Measurements from ENCODE around the gene AK1.
"Not testable (repeated sequence)": the region's sequence is repeated elsewhere in the genome, so short reads cannot be mapped to it uniquely, and the experiment has no call there.

The AK1 gene

DNA sequence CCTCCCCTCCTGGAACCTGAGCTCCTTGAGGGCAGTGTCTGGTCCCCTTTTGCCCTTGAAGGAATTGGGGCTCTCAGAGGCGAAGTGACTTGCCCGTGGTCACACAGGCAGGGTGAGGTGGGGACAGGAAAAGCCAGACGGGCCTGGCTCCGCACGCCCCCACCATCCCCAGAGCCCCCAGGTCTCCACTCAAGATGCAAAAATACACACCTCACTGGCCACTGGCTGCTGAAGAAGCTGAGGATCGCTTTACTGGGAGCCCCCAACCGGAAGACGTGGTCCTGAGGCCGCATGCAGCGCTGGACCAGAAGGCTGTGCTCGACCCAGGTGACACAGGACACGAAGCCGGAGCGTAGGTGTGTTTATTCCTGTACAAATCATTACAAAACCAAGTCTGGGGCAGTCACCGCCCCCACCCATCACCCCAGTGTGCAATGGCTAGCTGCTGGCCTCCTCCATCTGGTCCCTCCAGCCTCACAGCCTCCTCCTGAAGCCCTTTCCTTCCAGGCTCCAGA is 7.6 kb upstream of the AK1 start:
- no peak for DNase-seq (ENCODE audit: low read depth, low spot score)

- DNase-seq (ENCODE audit: low read depth, low spot score): peak; percentile 67
Measured at GRCh38 chr9:127884427-127884911, 7.0 kb upstream of the AK1 start.

DNA sequence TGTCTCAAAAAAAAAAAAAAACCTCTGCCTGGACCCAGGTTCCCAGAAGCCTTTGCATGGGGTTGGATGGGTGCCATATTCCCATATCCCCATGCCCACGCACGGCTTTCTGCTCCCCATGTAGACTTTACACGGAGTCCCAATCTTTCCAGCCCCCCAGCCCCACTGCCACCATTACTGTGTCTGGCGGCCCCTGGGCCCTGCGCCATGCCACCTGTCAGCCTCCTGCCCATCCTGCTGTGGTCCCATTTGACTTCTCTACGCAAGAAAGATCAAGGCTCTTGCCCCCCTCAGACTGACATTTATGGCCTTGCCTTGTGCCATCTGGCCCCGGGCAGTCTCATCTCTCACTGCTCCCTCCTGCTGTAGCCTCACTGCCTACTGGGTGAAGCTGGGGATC is 6.5 kb upstream of the AK1 start:
- no peak for DNase-seq (ENCODE audit: low read depth, low spot score)

DNA sequence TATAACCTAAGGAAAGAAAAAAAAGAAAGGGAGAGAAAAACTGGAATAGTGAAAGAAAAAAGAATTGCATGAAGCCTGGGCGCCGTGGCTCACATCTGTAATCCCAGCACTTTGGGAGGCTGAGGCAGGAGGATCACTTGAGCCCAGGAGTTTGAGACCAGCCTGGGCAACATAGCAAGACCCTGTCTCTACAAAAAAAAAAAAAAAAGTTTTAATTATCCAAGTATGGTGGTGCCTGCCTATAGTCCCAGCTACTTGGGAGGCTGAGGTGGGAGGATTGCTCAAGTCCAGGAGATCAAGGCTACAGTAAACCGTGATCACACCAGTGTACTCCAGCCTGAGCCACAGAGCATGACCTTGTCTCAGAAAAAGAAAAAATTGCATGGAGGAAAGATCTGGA is 4.2 kb upstream of the AK1 start:
- DNase-seq (ENCODE audit: low read depth, low spot score): not testable (repeated sequence)

GRCh38 chr9:127880143-127880542 is 2.7 kb upstream of the AK1 start:
- DNase-seq (ENCODE audit: low read depth, low spot score): no peak

DNA sequence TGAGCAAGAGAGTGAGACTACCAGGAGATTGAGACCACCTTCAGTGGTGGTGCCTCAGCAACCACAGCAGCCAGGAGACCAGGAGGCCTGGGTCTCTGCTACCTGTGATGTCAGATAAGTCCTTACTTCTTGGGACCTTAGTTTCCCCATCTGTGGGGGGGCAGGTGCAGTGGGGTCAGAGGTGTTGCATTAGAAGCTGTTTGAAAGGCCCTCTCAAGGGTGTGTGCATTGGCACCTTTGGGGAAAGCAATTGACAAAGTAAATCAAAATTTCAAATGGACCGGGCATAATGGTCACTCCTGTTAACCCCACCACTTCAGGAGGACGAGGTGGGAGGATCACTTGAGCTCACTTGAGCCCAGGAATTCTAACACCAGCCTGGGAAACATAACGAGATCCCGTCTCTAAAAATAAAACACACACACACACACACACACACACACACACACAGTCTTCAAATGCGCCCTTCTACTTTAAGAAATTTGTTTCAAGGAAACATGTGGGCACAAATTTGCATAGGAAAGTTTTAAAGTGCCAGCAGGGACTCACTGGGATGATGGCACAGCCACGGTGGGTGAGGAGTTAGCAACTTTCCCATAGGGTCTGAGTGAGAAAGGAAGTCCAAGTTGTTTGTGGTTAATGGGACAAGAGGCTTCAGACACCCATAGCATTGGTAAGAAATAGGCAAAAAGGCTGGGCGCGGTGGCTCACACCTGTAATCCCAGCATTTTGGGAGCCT is 1.3 kb upstream of the AK1 start:
- no peak for DNase-seq (ENCODE audit: low read depth, low spot score)

DNA sequence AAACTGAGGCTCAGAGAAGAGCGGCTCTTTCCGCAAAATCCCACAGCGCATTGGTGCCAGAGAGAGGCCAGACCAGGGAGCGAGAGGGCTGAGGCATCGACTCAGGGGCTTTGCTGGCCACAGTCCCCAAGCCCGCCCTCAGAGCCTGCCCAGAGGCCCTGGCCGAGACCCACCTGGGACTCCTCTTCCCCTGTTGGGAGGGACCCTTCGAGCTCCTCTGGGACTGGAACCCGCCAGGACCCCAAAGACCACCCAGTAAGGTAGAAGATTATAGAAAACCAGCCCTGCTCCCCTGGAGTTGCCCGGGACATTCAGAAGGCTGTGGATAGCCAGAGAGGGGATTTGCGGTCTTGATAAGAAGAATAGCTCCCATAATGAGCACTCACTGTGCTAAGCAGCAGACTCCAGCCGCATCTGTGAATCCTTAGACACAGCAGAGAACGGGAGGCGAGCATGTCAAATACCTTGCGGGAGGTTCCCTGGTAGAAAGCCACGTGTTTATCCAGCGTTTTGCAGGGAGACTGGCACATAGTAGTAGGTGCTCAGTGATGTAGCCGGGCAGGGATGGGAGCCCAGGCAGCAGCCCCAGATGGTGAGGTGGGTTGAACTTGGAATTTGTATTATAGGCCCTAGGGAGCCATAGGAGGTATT is 651 bp upstream of the AK1 start:
- peak; percentile 43 for DNase-seq (ENCODE audit: low read depth, low spot score)

DNA sequence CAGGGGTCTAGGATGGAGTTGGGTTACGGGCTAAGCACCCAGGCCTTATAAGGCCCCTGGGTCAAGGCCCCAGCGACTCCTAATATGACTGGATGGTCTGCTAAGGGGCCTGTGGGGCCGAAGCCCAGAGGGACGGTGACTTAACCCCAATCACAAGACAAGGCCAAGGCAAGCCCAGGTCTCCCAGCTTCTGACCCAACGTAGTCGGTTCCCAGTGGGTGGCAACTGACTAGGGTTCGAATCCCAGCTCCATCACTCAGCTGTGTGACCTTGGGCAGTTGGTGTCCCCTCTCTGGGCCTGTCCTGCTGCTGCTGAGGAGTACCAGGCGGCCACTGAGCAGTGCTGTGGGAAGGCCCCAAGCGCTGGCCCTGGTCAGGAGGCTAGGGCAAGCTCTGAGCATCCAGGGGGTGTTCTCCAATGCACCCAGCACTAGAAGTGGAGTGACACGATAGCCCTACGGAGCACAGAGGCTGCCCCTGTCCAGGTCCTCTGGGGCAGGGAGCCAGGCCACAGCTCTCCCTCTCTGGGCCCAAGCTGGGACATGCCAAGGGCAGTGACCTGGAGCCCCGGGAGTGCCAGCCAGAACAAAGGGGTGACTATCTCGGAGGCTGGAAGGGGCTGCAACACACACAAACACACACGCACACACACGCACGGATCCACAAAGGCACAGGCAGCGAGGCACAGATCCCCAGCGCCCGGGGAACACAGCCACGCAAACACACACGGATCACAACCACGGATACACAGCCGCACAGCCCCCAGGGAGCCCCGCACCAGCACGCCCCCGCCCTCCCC is 512 bp downstream of the AK1 start:
- peak; percentile 43 for DNase-seq (ENCODE audit: low read depth, low spot score)

DNA sequence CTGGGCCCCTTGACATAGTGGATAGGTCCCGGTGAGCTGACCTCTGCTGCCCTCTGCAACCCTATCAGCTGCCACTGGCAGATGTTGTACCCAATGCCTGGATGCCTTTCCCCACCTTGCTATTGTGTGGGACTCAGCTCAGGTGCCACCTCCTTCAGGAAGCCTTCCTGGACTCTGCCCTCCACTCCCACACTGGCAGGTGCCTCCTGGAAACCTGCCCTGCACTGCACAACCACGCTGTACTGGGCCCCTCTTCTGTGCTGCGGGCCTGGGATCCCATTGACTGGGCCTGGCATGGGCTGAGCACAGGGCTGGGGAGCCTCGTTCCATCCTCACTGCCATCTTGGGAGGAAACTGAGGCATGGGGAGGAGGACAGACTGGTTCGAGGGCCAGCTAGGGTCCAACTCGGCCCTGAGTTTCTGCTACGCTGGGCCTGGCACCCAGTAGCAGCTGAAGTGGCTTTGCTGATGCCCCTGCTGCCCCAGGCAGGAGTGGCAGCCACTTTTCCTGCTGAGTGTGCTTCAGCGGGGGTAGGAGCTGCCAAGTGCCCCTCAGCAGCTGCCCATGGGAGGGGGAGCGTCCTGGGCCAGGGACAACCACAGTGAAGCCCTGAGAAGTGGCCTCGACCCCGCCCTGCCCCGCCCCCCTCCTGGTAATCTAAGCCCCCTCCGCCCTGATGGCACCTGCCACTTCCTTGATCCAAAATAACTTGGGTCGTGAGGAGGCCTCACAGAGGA is 1.3 kb downstream of the AK1 start:
- DNase-seq (ENCODE audit: low read depth, low spot score): no peak

GRCh38 chr9:127875306-127875966 is 2.0 kb downstream of the AK1 start:
- DNase-seq (ENCODE audit: low read depth, low spot score): peak; percentile 84

GRCh38 chr9:127874301-127875221 is 2.9 kb downstream of the AK1 start:
- peak; percentile 28 for DNase-seq (ENCODE audit: low read depth, low spot score)

DNA sequence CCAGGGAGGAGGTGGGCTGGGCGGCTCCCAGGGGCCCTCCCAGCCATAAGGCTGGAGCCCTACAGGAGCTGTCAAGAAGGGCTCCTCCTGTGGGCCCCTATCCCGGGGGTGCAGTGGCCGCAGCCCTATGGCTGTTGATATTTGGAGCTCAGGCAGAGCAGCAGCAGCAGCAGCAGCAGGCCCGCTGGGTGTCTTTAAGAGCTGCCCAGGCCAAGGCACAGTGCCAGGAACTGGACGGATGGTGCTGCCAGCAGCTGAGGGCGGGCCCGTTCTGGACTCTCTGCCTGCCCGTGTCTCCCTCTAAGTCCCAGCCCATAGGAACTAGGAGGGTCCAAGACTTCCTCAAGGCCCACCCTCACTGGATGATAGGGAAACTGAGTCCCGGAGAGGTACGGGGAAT is 3.6 kb downstream of the AK1 start:
- DNase-seq (ENCODE audit: low read depth, low spot score): peak; percentile 75

DNA sequence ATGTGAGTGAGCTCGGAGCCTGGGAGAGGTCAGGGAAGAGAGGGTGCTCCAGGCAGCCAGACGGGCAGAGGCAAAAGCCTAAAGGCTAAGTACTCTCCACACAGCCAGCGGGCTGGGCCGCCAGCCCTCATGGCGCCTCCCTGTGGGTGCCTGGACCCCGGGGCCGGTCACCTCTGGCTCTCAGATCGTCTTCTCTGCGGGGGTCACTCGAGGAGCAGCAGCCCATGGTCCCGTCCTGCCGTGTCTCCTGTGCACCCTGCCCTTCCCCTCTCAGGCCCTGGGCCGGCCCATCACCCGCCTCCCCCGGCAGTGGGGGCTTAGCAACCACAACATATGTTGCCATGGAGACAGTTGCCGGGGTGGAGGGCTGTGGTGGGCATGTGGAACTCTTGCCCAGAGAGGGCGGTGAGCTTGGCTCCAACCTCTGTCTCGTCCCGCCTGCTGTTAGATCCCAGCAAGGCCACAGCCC is 4.2 kb downstream of the AK1 start:
- DNase-seq (ENCODE audit: low read depth, low spot score): peak; percentile 80

DNA sequence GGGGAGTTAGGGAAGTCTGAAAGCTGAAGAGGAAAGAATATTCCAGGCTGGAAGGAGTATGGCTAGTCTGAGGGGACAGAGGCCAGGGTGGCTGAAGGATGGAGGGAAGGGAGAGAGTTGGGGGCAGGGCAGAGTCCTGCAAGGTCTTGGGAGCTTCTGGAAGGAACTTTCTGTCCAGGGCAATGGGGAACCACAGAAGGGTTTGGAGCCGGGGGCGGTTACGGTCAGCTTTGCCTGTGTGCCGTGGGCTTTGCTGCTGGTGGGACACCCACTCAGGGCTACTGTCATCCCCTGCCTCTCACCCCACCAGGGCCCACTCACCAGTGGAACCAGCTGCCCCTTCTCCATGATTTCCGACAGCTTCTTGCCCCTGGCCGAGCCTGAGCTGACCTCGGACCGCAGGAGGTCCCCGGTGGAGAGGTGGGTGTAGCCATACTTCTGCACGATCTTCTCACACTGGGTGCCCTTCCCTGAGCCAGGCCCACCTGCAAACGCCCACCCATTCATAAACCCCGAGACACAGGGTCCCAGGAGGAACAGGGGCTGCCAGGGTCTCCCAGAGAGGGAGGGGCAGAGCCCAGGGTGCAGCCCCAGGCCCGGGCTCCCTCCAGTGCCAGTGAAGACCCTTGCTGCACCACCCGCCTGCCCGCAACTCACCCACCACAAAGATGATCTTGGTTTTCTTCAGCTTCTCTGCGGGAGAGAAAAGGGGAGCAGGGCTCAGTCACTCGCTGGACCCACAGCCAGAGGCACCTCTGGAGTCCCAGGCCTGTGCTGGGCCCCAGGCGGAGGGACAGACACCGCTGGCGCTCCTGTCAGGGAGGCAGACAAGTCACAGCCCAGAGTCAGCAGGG is 4.9 kb downstream of the AK1 start:
- no peak for DNase-seq (ENCODE audit: low read depth, low spot score)

GRCh38 chr9:127871531-127871930 is 5.9 kb downstream of the AK1 start:
- DNase-seq (ENCODE audit: low read depth, low spot score): no peak

- no peak for DNase-seq (ENCODE audit: low read depth, low spot score)
Measured at GRCh38 chr9:127870887-127871286, 6.6 kb downstream of the AK1 start.

DNA sequence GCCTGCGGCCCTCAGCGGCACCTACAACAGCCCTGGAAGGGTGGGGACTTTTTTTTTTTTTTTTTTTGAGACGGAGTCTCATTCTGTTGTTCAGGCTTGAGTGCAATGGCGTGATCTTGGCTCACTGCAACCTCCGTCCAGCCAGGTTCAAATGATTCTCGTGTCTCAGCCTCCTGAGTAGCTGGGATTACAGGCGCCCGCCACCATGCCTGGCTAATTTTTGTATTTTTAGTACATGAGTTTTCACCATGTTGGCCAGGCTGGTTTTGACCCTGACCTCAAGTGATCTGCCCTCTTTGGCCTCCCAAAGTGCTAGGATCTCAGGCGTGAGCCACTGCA is 7.4 kb downstream of the AK1 start:
- not testable (repeated sequence) for DNase-seq (ENCODE audit: low read depth, low spot score)

DNA sequence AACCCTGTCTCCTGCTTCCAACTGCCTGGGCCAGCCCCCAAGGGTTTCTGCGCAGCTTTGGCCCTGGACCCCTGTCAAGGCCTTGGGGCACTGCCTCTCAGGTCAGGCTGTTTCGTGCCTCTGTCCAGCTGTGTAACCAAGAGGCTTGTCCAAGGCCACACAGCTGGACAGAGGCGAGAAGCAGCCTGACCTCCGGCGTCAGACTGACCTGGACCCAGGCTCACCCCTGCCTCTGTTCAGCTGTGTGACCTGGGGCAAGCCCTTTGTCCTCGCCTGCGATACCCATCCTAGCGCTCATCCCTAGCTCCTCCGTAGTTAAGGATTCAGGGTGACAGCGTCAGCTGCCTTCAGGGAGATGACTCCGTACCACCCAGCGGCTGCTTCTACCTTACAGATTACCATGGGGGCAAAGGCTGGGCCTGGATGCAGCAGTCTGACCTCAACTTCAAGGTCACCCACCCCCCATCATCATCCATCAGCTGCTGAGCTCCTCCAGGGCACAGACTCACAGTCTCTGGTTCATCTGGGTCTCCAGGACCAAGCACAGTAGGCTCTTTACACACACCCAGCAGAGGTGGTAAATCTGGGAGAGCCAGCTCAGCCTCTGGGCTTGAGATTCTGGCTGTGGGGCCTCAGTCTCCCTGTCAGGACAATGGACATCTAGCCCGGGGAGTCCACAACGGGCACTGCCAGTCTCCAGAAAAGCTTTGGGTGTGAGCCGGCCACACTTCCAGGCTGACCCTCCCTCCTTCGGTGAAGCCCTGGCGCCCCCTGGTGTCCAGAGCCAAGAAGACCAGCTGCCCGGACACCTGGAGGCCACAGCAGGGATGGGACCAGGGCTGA is 7.9 kb downstream of the AK1 start:
- peak; percentile 91 for DNase-seq (ENCODE audit: low read depth, low spot score)
